Measurements from ENCODE around the gene ATXN10.

The ATXN10 gene

DNA sequence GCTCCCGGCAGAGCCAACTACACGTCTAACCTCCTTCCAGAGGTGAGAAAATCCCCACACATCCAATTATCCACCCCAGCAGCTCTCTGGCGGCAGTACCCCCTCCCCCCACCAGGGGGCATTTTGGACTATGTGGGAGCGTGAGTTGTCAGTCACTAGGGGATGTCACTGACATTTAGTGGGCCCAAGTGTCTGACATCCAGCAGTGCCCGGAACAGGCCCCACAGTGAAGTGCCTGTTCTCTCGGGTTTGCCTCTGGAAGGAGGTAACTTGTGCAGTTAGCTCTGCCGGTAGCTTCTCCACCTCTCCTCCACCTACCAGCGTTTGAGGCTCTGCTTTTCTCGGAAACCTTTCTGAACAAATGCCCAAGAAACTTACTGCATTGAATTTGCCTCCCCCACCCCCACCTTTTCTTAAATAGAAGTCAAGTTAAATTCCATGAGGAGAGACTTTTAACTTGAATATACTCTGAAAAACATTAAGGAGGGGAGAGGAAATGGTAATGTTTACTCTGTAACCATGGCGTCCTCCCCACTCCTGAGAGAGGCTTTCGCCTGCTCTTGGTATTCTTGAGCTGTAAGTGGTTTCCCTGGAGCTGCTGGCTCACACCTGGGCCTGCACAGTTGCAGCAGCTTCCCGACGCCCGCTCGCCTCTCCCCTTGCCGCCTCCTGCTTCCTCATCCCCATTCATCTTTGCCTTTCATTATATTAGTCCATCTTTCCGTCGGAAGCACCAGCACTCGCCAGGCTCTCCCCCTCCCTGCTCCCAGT lies 192.5 kb downstream of the ATXN10 start:
- peak; percentile 62 for TF ChIP-seq CTCF (IDR thresholded peaks at IDR 0.05)
- Histone ChIP-seq H3K4me3 (no peak overlapping the region), H3K27ac (no peak overlapping the region)
- peak; percentile 73 for DNase-seq (ENCODE audit: low spot score)

GRCh38 chr22:45864959-45865476 lies 193.4 kb downstream of the ATXN10 start:
- H3K4me3 ChIP-seq = no peak overlapping the region
- no peak overlapping the region for H3K27ac ChIP-seq
- no peak for TF ChIP-seq CTCF (IDR thresholded peaks at IDR 0.05)
- DNase-seq (ENCODE audit: low spot score) = no peak

DNA sequence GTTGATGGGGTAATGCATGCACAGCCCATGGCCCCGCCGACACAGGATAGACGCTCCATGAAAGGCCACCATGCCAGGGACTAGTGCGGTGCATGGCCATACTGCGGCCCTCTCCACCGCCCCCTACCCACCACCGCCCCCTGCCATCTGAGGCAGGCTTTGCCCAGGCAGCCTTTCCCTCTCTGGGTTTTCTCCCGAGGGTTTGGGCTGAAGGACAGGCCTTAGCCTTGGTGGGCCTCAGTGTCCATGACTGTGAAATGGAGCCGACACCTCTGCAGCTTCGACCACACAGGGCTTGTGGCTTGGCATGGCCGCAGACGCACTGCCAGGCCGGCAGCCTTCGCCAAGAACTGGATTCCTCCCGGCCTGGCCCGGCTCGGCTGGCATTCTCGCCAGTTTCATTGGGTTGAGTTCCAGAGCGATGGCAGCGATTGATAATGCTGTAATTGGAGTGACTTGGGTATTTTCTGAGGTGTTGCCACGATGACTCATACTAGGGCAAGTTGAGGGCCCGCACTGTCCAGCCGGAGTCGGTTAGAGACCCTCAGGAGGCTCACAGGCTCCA lies 194.0 kb downstream of the ATXN10 start:
- no peak for TF ChIP-seq CTCF (IDR thresholded peaks at IDR 0.05)
- no peak overlapping the region for H3K27ac ChIP-seq
- no peak overlapping the region for H3K4me3 ChIP-seq
- DNase-seq (ENCODE audit: low spot score) = no peak

GRCh38 chr22:45866126-45866645 lies 194.6 kb downstream of the ATXN10 start:
- DNase-seq (ENCODE audit: low spot score) = peak; percentile 58
- no peak for TF ChIP-seq CTCF (IDR thresholded peaks at IDR 0.05)
- Histone ChIP-seq H3K27ac (no peak overlapping the region), H3K4me3 (peak overlapping the region; percentile 58)

DNA sequence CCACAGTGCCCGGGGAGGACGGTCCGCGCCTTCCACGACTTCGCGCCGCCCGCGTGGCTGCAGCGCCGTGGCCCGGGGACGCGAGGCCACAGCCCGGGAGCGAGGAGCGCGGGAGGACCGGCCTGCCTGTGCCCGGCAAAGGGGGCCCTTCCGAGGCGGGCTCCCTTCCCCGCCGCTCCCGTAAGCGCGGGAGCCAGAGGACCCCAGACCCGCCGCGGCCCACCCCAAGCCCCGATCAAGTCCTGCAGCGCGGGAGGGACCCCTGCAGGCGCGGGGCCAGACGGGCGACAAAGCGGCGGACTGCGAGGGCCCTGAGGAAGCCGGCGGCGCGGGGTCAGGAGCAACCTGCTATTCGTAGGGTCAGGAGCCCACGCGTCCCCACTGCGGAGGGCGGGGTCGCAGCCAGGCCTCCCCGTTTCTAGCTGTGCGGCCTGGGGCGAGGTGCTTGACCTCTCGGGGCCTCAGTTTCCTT lies 195.0 kb downstream of the ATXN10 start:
- peak; percentile 64 for DNase-seq (ENCODE audit: low spot score)

DNA sequence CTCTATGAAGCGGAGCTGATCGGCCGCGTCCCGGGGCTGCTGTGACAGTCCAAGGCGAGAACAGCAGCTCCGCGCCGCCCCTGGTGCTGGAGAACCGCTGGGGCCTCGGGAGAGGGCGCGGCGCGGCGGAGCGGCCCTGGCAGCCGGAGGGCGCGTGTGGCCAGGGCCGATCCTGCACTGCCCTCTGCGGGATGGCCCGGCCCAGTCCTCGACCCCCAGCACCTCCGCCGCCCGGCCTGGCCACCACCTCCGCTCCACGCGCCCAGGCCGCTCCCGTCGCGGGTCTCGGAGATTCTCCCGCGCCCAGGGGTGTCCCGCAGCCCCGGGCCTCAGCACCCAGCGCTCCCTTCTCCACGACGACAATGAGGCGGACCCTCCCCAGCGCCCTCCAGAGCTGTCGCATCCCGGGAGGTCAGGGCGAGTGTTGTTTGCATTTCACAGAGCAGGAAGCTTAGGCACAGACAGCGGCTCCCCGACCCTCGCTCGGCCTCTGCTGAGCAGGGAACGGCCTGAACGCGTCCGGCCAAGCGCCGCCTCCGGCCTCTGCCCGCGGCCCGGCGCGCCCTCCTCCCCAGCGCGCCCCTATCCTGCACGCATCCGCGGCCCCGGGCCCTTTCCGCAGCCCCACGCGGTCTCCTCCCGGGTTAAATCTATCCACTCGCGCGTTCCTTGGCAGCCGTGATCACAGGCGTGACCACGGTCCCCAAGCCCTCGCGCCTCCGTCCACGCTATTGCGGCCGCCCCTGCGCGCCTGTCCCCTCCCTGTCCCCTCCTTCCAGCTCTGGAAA lies 195.7 kb downstream of the ATXN10 start:
- Histone ChIP-seq H3K27ac (no peak overlapping the region), H3K4me3 (peak overlapping the region; percentile 58)
- no peak for DNase-seq (ENCODE audit: low spot score)
- no peak for TF ChIP-seq CTCF (IDR thresholded peaks at IDR 0.05)

More for the DNA sequence above, 195.0 kb downstream of the ATXN10 start:
- Histone ChIP-seq H3K27ac (no peak overlapping the region), H3K4me3 (peak overlapping the region; percentile 58)
- TF ChIP-seq CTCF (IDR thresholded peaks at IDR 0.05) = no peak
